WERI-Rb-1 (cell line): ENCODE measurements around the gene PLK5.

Experiments used
- DNase-seq: peaks from one replicate; pipeline ENCODE4 v3.0.0-alpha.2; 2020
- H3K27ac ChIP-seq: fragments of 250-450 bp; sonication (Bioruptor Pico); 2 replicates; pipeline ENCODE4 v1.5.1; 2020; ENCODE audit warnings: mild to moderate bottlenecking, moderate library complexity
- H3K27me3 ChIP-seq: fragments of 250-450 bp; sonication (Bioruptor Pico); 2 replicates; pipeline ENCODE4 v1.5.1; 2021; ENCODE audit warnings: mild to moderate bottlenecking, low read depth, moderate library complexity; ENCODE audit not compliant: insufficient read depth, severe bottlenecking
- H3K36me3 ChIP-seq: fragments of 250-450 bp; sonication (Bioruptor Pico); 2 replicates; pipeline ENCODE4 v1.5.1; 2020; ENCODE audit warnings: mild to moderate bottlenecking, moderate library complexity
- H3K4me3 ChIP-seq: 2 replicates; pipeline ENCODE4 v1.5.1; 2011; ENCODE audit warnings: low read depth, mild to moderate bottlenecking, control low read depth, low read length
- H3K9me3 ChIP-seq: fragments of 250-450 bp; sonication (Bioruptor Pico); 2 replicates; pipeline ENCODE4 v1.5.1; 2021; ENCODE audit warnings: mild to moderate bottlenecking, moderate library complexity; ENCODE audit not compliant: severe bottlenecking
- TF ChIP-seq, protein P1 (sequence below): IDR thresholded peaks from 2 replicates; pipeline ENCODE4 v1.5.1; 2011; ENCODE audit warnings: low read depth, mild to moderate bottlenecking, control low read depth, inconsistent platforms, low read length

Gene PLK5

DNA sequence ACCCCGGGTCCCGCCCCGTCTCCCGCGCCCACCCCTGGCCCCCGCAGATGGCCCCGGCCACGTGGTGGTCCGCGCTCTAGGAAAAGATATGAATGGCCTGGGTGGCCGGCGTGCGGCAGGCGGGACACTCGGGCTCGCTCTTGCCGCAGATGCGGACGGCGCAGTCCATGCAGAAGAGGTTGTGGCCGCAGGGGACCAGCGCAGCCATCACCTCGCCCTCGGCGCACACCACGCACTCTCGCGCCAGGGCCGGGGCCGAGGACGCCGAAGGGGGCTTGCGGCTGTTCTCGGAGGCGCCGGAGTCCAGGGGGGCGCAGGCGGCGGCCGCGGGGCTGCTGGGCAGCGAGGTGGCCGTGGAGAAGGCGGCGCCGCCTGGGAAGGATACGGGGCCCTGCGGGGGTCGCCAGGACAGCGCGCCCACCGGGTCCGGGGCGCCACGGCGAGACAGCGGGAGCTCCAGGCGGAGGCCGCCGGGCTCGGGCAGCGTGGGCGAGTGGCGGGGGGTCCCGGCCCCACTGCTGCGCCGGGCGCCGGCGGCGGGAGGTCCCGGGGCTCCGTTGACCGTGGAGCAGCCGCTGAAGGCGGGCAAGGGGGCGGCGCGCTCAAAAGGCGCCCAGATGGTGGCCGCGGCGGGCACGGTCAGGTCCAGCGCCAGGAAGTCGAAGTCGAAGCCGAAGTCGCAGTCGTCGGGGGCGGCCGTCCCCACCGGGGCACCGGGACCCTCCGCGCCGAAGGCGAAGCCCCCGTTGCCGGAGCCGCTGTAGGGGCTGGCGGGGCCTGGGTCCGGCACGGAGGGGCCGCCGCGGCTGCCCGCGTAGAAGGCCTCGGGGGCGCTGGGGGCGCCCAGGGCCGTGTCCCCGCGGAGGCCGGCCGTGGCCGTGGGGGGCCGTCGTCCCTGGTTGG, 31.9 kb downstream of the PLK5 start:
- TF ChIP-seq, protein P1, sequence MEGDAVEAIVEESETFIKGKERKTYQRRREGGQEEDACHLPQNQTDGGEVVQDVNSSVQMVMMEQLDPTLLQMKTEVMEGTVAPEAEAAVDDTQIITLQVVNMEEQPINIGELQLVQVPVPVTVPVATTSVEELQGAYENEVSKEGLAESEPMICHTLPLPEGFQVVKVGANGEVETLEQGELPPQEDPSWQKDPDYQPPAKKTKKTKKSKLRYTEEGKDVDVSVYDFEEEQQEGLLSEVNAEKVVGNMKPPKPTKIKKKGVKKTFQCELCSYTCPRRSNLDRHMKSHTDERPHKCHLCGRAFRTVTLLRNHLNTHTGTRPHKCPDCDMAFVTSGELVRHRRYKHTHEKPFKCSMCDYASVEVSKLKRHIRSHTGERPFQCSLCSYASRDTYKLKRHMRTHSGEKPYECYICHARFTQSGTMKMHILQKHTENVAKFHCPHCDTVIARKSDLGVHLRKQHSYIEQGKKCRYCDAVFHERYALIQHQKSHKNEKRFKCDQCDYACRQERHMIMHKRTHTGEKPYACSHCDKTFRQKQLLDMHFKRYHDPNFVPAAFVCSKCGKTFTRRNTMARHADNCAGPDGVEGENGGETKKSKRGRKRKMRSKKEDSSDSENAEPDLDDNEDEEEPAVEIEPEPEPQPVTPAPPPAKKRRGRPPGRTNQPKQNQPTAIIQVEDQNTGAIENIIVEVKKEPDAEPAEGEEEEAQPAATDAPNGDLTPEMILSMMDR, result no peak
- Histone ChIP-seq H3K27ac (no peak overlapping the region), H3K4me3 (no peak overlapping the region), H3K9me3 (no peaks in the 10 kb centered on the region), H3K27me3 (no peaks in the 10 kb centered on the region), H3K36me3 (peaks cover 38% of the 10 kb centered on the region)
- DNase-seq, result no peak

DNA sequence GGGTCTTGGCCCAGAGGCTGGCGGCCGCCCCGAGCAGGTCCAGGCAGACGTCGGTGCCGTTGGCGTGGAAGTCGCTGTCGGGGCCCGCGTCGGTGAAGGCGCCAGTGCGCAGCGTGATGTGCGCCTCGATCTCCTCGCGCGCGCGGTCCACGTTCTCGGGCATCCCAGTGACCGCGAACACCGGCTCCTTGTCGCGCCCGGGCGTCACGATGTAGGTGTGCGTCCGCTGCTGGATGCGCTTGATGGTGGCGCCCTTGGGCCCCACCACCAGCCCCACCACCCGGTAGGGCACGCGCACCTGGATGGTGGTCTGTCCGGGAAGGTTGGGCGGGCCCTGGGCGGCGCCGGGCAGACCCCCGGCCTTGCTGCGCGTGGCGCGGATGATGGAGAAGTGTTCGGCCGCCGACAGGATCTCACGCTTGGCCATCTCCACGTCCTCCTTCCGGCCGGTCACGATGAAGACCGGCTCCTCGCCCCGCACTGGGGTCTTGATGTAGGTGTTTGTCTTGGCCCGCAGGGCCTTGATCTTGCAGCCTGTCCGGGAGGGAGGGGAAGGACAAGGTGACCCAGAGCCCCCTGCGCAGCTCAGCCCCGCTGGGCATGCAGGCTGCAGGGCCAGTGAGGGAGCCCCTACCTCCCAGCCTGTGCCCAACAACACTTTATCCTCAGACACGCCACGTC, 32.7 kb downstream of the PLK5 start:
- H3K4me3 ChIP-seq, result no peak overlapping the region
- TF ChIP-seq, protein P1, result no peak
- no peaks in the 10 kb centered on the region for H3K9me3 ChIP-seq
- H3K27me3 ChIP-seq, result no peaks in the 10 kb centered on the region
- H3K27ac ChIP-seq, result no peak overlapping the region
- DNase-seq, result no peak
- H3K36me3 ChIP-seq, result peaks cover 46% of the 10 kb centered on the region

DNA sequence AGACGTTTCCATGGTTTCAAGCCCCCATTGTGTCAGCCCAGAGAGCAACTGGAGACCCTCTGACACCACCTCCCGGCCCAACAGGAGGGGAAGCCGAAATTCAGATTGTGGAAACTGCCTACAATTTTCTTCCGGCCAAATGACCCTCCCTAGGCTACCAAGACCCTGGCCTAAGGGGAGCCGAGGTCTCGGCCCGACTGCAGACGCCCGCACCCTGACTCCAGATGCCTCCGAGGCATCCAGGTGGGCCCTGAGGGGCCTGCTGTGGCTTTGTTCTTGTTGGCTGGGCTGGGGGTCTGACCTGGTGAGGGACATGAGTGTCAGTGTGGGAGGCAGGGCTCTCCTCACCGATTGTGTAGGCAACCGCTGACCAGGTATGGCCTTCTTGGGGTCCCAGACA, 34.7 kb downstream of the PLK5 start:
- no peak for DNase-seq
- Histone ChIP-seq H3K9me3 (no peaks in the 10 kb centered on the region), H3K4me3 (no peak overlapping the region), H3K36me3 (peaks cover 64% of the 10 kb centered on the region), H3K27me3 (no peaks in the 10 kb centered on the region), H3K27ac (no peak overlapping the region)
- TF ChIP-seq, protein P1, result no peak

DNA sequence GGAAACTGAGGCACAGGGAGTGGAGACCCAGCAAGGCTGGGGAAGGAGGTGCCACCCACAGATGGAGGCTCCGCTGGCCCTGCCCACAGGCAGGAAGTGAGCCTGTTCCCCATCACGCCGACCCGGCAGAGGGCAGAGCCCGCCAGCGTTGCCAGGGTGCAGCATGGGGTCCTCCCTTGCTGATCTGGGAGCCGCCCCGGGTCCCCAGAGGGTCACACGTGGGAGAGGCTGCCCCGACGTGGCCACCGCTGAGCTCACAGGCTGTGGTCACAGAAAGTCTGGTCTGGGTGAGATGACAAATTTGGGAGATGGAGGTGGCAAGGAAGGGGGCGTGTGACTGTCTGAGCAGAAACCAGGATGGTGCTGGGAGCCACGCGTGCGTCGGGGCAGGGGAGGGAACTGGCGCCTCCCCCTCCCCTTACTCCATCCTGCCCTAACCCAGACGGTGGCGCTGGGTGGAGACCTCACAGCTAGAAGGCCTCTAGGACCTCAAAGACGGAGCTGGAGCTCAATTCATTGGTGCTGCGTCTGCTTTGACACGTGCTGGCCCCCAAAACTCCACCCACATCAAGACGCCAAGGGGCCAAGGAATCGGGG, 36.5 kb downstream of the PLK5 start:
- Histone ChIP-seq H3K27me3 (no peaks in the 10 kb centered on the region), H3K27ac (no peak overlapping the region), H3K36me3 (peaks cover 76% of the 10 kb centered on the region), H3K9me3 (no peaks in the 10 kb centered on the region), H3K4me3 (no peak overlapping the region)
- TF ChIP-seq, protein P1, result no peak
- DNase-seq, result no peak

DNA sequence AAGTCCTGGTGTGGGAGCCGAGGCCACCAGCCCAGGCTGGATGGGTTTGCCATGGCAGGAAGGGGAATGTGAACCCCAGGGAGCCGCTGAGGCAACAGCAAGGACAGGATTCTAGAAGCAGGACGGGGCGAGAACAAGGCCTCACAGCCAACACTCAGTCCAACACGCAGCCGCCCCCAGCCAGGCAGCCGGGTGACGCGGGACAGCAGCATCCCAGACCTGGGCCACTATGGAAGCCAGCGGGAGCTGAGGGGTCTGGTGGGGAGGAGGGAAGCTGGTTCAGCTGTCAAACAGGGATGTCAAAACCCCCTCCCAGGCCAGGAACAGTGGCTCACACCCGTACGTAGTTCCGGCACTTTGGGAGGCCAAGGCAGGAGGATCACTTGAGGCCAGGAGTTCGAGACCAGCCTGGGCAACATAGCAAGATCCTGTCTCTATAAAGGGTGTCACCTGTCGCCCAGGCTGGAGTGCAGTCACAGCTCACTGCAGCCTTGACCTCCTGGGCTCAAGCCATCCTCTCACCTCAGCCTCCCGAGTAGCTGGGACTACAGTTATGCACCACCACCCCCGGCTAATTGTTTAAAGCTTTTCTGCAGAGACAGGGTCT, 37.5 kb downstream of the PLK5 start:
- peaks cover 82% of the 10 kb centered on the region for H3K36me3 ChIP-seq
- no peaks in the 10 kb centered on the region for H3K9me3 ChIP-seq
- TF ChIP-seq, protein P1, result no peak
- H3K27me3 ChIP-seq, result no peaks in the 10 kb centered on the region
- DNase-seq, result no peak
- H3K4me3 ChIP-seq, result no peak overlapping the region
- no peak overlapping the region for H3K27ac ChIP-seq
